Breast epithelium (tissue), 4 donors: ENCODE data around the gene MEOX2. TPM values are rescaled to one million over a fixed set of nuclear protein-coding genes. Genes with fewer than 3 reads are reported as not detected.

Source experiments
- DNase-seq, 2 donors: peaks; one replicate each; pipeline ENCODE4 v3.0.0-alpha.2; 2019; ENCODE audit warnings: low spot score in 2 of 2
- H3K27ac ChIP-seq, 2 donors: fragments of 200-600 bp; sonication (generic) in 1 of 2; one replicate each; pipeline ENCODE4 v1.5.1; 2016 to 2019; ENCODE audit warnings: mild to moderate bottlenecking in 1 of 2
- H3K27me3 ChIP-seq, 2 donors: fragments of 200-600 bp; sonication (generic) in 1 of 2; one replicate each; pipeline versions ENCODE4 v1.5.1 to v1.6.0; 2017 to 2019; ENCODE audit warnings: control low read depth in 1 of 2, mild to moderate bottlenecking in 1 of 2
- H3K36me3 ChIP-seq: fragments of 200-600 bp; one replicate; pipeline ENCODE4 v1.5.1; 2019
- H3K4me1 ChIP-seq, 2 donors: fragments of 200-600 bp; sonication (generic); one replicate each; pipeline ENCODE4 v1.5.1; 2016 to 2019; ENCODE audit warnings: control low read depth in 1 of 2
- H3K4me3 ChIP-seq, 3 donors: fragments of 200-600 bp; sonication (generic); 1 replicate in 2 of 3; 2 replicates in 1 of 3; pipeline ENCODE4 v1.5.1; 2016 to 2019; ENCODE audit warnings: mild to moderate bottlenecking in 3 of 3, moderate library complexity in 2 of 3
- H3K9me3 ChIP-seq, 2 donors: fragments of 200-600 bp; sonication (generic) in 1 of 2; one replicate each; pipeline ENCODE4 v1.5.1; 2016 to 2019; ENCODE audit warnings: control low read depth in 1 of 2
- POLR2A ChIP-seq: fragments of 450-650 bp; IDR thresholded peaks from one replicate; pipeline ENCODE4 v1.6.1; 2016; ENCODE audit warnings: antibody characterized with exemption, mild to moderate bottlenecking, moderate library complexity
- POLR2AphosphoS5 ChIP-seq, 3 donors: sonication (generic); formaldehyde crosslinking; IDR thresholded peaks; one replicate each; pipeline ENCODE4 v1.6.1; 2017; ENCODE audit warnings: antibody characterized with exemption in 3 of 3
- intact Hi-C: fragments of 100-400 bp; cut with DNase I; formaldehyde crosslinking; loops from one replicate; pipeline ENCODE4 v1.15.1; 2023; ENCODE audit warnings: low total_unique reads
- total RNA-seq, 3 donors: library from RNA; depleted of rRNA; stranded (reverse); fragments of >200 nt; gene quantifications; one replicate each; pipeline ENCODE4 v1.1.0, GENCODE V29; 2016
- TF ChIP-seq, protein P1 (sequence below), 3 donors: fragments of 450-650 bp; IDR thresholded peaks; one replicate each; pipeline ENCODE4 v1.5.1; 2016 to 2017; ENCODE audit warnings: antibody characterized with exemption in 3 of 3, mild to moderate bottlenecking in 3 of 3, moderate library complexity in 3 of 3

The MEOX2 gene
- total RNA-seq, 3 donors from 2014 or later = 6.4 to 19.7 (median 14.2) TPM

DNA sequence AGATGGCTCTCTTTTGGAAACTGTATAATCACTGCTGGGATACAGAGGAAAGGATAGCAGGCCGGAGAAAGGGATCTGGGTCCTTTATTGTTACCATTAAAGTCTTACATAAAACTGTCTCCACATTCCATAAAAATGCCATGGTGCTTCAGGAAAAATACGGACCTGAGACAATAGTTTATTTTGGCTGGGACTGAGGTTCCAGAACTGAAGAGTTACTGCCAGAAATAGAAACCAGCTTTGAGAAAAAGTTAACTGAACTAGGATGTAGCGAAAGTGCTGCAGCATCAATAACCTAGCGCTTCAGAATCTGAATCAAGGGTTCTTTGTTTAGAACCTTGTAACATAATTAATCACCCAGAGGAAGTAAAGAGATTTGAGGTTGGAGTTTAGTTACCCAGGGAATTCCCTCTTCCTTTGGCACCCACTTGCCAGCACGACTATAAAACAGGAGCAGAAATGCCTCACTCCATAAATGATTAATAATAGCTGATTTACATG, 38.0 kb downstream of the MEOX2 start:
- TF ChIP-seq POLR2A (no peak), POLR2AphosphoS5 (IDR thresholded peaks at IDR 0.05) (no peak)
- TF ChIP-seq, protein P1, sequence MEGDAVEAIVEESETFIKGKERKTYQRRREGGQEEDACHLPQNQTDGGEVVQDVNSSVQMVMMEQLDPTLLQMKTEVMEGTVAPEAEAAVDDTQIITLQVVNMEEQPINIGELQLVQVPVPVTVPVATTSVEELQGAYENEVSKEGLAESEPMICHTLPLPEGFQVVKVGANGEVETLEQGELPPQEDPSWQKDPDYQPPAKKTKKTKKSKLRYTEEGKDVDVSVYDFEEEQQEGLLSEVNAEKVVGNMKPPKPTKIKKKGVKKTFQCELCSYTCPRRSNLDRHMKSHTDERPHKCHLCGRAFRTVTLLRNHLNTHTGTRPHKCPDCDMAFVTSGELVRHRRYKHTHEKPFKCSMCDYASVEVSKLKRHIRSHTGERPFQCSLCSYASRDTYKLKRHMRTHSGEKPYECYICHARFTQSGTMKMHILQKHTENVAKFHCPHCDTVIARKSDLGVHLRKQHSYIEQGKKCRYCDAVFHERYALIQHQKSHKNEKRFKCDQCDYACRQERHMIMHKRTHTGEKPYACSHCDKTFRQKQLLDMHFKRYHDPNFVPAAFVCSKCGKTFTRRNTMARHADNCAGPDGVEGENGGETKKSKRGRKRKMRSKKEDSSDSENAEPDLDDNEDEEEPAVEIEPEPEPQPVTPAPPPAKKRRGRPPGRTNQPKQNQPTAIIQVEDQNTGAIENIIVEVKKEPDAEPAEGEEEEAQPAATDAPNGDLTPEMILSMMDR (IDR thresholded peaks at IDR 0.05) = no peak
- intact Hi-C loops = no loop called here
- Histone ChIP-seq H3K4me3 (no peak overlapping the region), H3K27me3 (no peaks in the 10 kb centered on the region), H3K36me3 (no peaks in the 10 kb centered on the region), H3K9me3 (no peaks in the 10 kb centered on the region), H3K27ac (no peak overlapping the region), H3K4me1 (no peaks in the 10 kb centered on the region)
- no peak for DNase-seq

DNA sequence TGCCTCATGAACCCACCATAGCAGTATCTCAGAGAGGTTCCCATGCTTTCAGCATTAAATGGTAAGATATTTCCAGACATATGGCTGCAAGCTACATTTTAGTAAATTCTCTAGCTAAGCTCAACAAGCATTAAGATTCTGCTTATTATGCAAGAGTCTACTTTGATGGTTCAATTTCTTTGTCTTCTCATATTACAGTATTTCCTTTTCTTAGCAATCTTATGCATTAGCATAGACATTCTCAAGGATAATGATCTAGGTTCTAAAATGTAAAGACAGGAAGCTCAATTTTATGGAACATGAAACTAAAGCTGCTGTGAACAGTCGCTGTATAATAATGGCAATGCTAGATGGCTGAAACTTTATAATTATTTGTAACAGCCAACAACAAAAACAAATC, 39.2 kb downstream of the MEOX2 start:
- no peak overlapping the region for H3K4me3 ChIP-seq
- H3K36me3 ChIP-seq = no peaks in the 10 kb centered on the region
- intact Hi-C loops = no loop called here
- DNase-seq = no peak
- no peaks in the 10 kb centered on the region for H3K27me3 ChIP-seq
- TF ChIP-seq, protein P1 (IDR thresholded peaks at IDR 0.05) = no peak
- TF ChIP-seq POLR2A (no peak), POLR2AphosphoS5 (IDR thresholded peaks at IDR 0.05) (no peak)
- H3K9me3 ChIP-seq = no peaks in the 10 kb centered on the region
- no peaks in the 10 kb centered on the region for H3K4me1 ChIP-seq
- H3K27ac ChIP-seq = no peak overlapping the region

GRCh38 chr7:15643000-15643705, 43.3 kb downstream of the MEOX2 start:
- no peak overlapping the region for H3K4me3 ChIP-seq
- H3K36me3 ChIP-seq = no peaks in the 10 kb centered on the region
- H3K4me1 ChIP-seq = no peaks in the 10 kb centered on the region
- no peak for TF ChIP-seq POLR2AphosphoS5 (IDR thresholded peaks at IDR 0.05)
- TF ChIP-seq, protein P1 (IDR thresholded peaks at IDR 0.05) = no peak
- TF ChIP-seq POLR2A = no peak
- no peak overlapping the region for H3K27ac ChIP-seq
- no peaks in the 10 kb centered on the region for H3K27me3 ChIP-seq
- intact Hi-C loops = no loop called here
- H3K9me3 ChIP-seq = no peaks in the 10 kb centered on the region
- no peak for DNase-seq

GRCh38 chr7:15628876-15629275, 57.6 kb downstream of the MEOX2 start:
- TF ChIP-seq POLR2AphosphoS5 (IDR thresholded peaks at IDR 0.05) (no peak), POLR2A (no peak)
- TF ChIP-seq, protein P1 (IDR thresholded peaks at IDR 0.05) = no peak
- no peaks in the 10 kb centered on the region for H3K36me3 ChIP-seq
- H3K4me1 ChIP-seq = no peaks in the 10 kb centered on the region
- no peak overlapping the region for H3K27ac ChIP-seq
- no peak for DNase-seq
- no peaks in the 10 kb centered on the region for H3K27me3 ChIP-seq
- H3K9me3 ChIP-seq = no peaks in the 10 kb centered on the region
- intact Hi-C loops = no loop called here
- H3K4me3 ChIP-seq = no peak overlapping the region

DNA sequence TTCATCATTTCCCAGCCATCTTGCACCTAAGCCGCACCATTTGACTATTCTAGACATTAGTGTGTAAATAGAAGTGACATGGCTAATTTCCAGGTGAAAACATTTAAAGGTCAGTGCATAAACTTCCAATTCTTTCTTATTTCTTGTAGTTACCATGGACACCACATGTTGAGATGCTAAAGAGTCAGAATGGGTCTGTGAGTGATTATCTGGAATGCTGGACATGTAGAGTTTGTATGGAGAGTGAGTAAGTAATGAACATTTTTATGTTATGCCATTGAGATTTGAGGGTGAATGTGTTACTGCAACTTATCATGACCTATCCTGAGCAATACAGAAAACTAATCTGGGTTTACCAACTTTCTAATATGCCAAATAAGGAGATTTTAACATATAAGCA, 60.4 kb downstream of the MEOX2 start:
- no peak for TF ChIP-seq POLR2A
- TF ChIP-seq, protein P1 (IDR thresholded peaks at IDR 0.05) = no peak
- no peak for TF ChIP-seq POLR2AphosphoS5 (IDR thresholded peaks at IDR 0.05)
- Histone ChIP-seq H3K4me1 (no peaks in the 10 kb centered on the region), H3K9me3 (no peaks in the 10 kb centered on the region), H3K36me3 (no peaks in the 10 kb centered on the region), H3K27me3 (no peaks in the 10 kb centered on the region), H3K27ac (no peak overlapping the region), H3K4me3 (no peak overlapping the region)
- no peak for DNase-seq
- intact Hi-C loops = no loop called here
